Ishikawa (cell line): ENCODE data around the gene KRTAP10-8.

Experiments used
- RAD21 ChIP-seq: IDR thresholded peaks from 2 replicates; pipeline ENCODE4 v1.6.1; 2012; ENCODE audit warnings: low read depth
- YY1 ChIP-seq: IDR thresholded peaks from 2 replicates; pipeline ENCODE4 v1.6.1; 2012; ENCODE audit warnings: low read depth

GRCh38 chr21:44579833-44580144 lies 32.1 kb upstream of the KRTAP10-8 start:
- no peak for TF ChIP-seq RAD21
- TF ChIP-seq YY1 = no peak
